Endothelial cell of umbilical vein (primary cell): ENCODE measurements around the gene TMEM119.

Experiments used
- POLR2A ChIP-seq: IDR thresholded peaks from 2 replicates; pipeline ENCODE4 v1.6.1; 2012; ENCODE audit warnings: low read depth, mild to moderate bottlenecking, control low read depth, low read length
- TF ChIP-seq, protein P1 (sequence below): IDR thresholded peaks from 2 replicates; pipeline ENCODE4 v1.6.1; 2011; ENCODE audit not compliant: insufficient read depth, insufficient read length
- TF ChIP-seq, protein P2 (sequence below), 2 donors: IDR thresholded peaks; 1 replicate in 1 of 2; 2 replicates in 1 of 2; pipeline ENCODE4 v1.5.1; 2011; ENCODE audit warnings: low read length in 2 of 2, mild to moderate bottlenecking in 2 of 2, moderate library complexity in 2 of 2, control low read depth in 1 of 2, inconsistent platforms in 1 of 2, low read depth in 1 of 2; ENCODE audit not compliant: insufficient read depth in 1 of 2; ENCODE audit errors: extremely low read depth in 1 of 2

DNA sequence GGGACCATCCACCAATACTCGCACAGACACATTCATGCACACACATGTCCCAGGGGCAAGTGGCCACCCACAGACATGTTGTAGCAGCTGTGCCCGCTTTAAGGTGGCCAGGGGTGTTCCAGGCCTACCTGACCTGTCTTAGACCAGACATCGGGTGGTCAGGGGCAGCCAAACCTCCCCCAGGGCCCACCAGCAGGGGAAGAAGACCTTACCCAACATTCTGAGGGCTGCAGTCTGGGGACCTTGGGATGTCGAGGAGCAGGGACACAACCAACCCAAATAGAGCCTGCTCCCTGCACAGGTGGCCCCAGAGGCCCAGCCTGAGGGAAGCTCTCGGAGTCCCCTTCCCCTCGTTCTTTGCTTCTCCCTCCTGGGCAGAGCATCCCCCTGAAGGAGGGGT lies 1.7 kb upstream of the TMEM119 start:
- TF ChIP-seq, protein P1, sequence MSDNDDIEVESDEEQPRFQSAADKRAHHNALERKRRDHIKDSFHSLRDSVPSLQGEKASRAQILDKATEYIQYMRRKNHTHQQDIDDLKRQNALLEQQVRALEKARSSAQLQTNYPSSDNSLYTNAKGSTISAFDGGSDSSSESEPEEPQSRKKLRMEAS, result no peak
- TF ChIP-seq, protein P2, sequence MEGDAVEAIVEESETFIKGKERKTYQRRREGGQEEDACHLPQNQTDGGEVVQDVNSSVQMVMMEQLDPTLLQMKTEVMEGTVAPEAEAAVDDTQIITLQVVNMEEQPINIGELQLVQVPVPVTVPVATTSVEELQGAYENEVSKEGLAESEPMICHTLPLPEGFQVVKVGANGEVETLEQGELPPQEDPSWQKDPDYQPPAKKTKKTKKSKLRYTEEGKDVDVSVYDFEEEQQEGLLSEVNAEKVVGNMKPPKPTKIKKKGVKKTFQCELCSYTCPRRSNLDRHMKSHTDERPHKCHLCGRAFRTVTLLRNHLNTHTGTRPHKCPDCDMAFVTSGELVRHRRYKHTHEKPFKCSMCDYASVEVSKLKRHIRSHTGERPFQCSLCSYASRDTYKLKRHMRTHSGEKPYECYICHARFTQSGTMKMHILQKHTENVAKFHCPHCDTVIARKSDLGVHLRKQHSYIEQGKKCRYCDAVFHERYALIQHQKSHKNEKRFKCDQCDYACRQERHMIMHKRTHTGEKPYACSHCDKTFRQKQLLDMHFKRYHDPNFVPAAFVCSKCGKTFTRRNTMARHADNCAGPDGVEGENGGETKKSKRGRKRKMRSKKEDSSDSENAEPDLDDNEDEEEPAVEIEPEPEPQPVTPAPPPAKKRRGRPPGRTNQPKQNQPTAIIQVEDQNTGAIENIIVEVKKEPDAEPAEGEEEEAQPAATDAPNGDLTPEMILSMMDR (IDR thresholded peaks at IDR 0.05; ENCODE audit: extremely low read depth in 1 of 2, insufficient read depth in 1 of 2, low read depth in 1 of 2, low read length in 2 of 2), result no peak
- no peak for TF ChIP-seq POLR2A
